ENCODE results near the gene GJB1. TPM values are rescaled to one million over a fixed set of nuclear protein-coding genes. Genes with fewer than 3 reads are reported as not detected.

The GJB1 gene
- total and polyA plus RNA-seq, 2 donors (not counting 1 experiment from before 2014, with no cell fraction given), result not detected

- H4K20me1 ChIP-seq (ENCODE audit: control insufficient read depth, extremely low read depth, insufficient read depth, low read length), result no peaks in the 10 kb centered on the region
- no peak overlapping the region for H3K27ac ChIP-seq (ENCODE audit: insufficient read depth, low read length)
- DNase-seq (ENCODE audit: low read depth in 2 of 2), result no peak
- no peak overlapping the region for H3K4me2 ChIP-seq (ENCODE audit: extremely low read depth, insufficient read depth, low read length)
- H2AFZ ChIP-seq (ENCODE audit: low read length), result no peak overlapping the region
- no peaks in the 10 kb centered on the region for H3K36me3 ChIP-seq (ENCODE audit: control insufficient read depth, insufficient read depth, low read length)
- H3K4me3 ChIP-seq (replicated peaks in 1 of 4; ENCODE audit: control extremely low read depth in 1 of 4, insufficient read depth in 1 of 4, low read depth in 3 of 4, low read length in 4 of 4), result no peak overlapping the region
- TF ChIP-seq EZH2 (IDR thresholded peaks at IDR 0.05; ENCODE audit: low read length, missing control alignments) (no peak), CTCF (conservative IDR thresholded peaks at IDR 0.05 in 1 of 2, IDR thresholded peaks at IDR 0.05 in 1 of 2; ENCODE audit: low read depth in 1 of 2, low read length in 2 of 2) (no peak)
- no peaks in the 10 kb centered on the region for H3K27me3 ChIP-seq (ENCODE audit: control insufficient read depth, insufficient read depth, low read length)
- no peaks in the 10 kb centered on the region for H3K9me3 ChIP-seq (ENCODE audit: control insufficient read depth, insufficient read depth, low read depth, low read length)
- H3K4me1 ChIP-seq (ENCODE audit: control insufficient read depth, extremely low read depth, insufficient read depth, low read length), result no peaks in the 10 kb centered on the region
- H3K9ac ChIP-seq (ENCODE audit: insufficient read depth, low read length), result no peak overlapping the region
- no peaks in the 10 kb centered on the region for H3K79me2 ChIP-seq (ENCODE audit: control insufficient read depth, insufficient read depth, low read length)
Measured at GRCh38 chrX:71224098-71224708, 1.2 kb downstream of the GJB1 start.

- Histone ChIP-seq H3K27me3 (ENCODE audit: control insufficient read depth, insufficient read depth, low read length) (no peaks in the 10 kb centered on the region), H4K20me1 (ENCODE audit: control insufficient read depth, extremely low read depth, insufficient read depth, low read length) (no peaks in the 10 kb centered on the region), H2AFZ (ENCODE audit: low read length) (no peak overlapping the region), H3K79me2 (ENCODE audit: control insufficient read depth, insufficient read depth, low read length) (no peaks in the 10 kb centered on the region), H3K36me3 (ENCODE audit: control insufficient read depth, insufficient read depth, low read length) (no peaks in the 10 kb centered on the region), H3K4me1 (ENCODE audit: control insufficient read depth, extremely low read depth, insufficient read depth, low read length) (no peaks in the 10 kb centered on the region), H3K27ac (ENCODE audit: insufficient read depth, low read length) (no peak overlapping the region), H3K4me2 (ENCODE audit: extremely low read depth, insufficient read depth, low read length) (no peak overlapping the region), H3K9ac (ENCODE audit: insufficient read depth, low read length) (no peak overlapping the region), H3K4me3 (replicated peaks in 1 of 4; ENCODE audit: control extremely low read depth in 1 of 4, insufficient read depth in 1 of 4, low read depth in 3 of 4, low read length in 4 of 4) (no peak overlapping the region), H3K9me3 (ENCODE audit: control insufficient read depth, insufficient read depth, low read depth, low read length) (no peaks in the 10 kb centered on the region)
- TF ChIP-seq EZH2 (IDR thresholded peaks at IDR 0.05; ENCODE audit: low read length, missing control alignments) (no peak), CTCF (conservative IDR thresholded peaks at IDR 0.05 in 1 of 2, IDR thresholded peaks at IDR 0.05 in 1 of 2; ENCODE audit: low read depth in 1 of 2, low read length in 2 of 2) (no peak)
- DNase-seq (ENCODE audit: low read depth in 2 of 2), result no peak
Measured at GRCh38 chrX:71225009-71225408, 2.0 kb downstream of the GJB1 start.

GRCh38 chrX:71225676-71226075, 2.7 kb downstream of the GJB1 start:
- TF ChIP-seq EZH2 (IDR thresholded peaks at IDR 0.05; ENCODE audit: low read length, missing control alignments), result no peak
- no peak for TF ChIP-seq CTCF (conservative IDR thresholded peaks at IDR 0.05 in 1 of 2, IDR thresholded peaks at IDR 0.05 in 1 of 2; ENCODE audit: low read depth in 1 of 2, low read length in 2 of 2)
- Histone ChIP-seq H3K4me3 (replicated peaks in 1 of 4; ENCODE audit: control extremely low read depth in 1 of 4, insufficient read depth in 1 of 4, low read depth in 3 of 4, low read length in 4 of 4) (no peak overlapping the region), H3K9ac (ENCODE audit: insufficient read depth, low read length) (no peak overlapping the region), H3K79me2 (ENCODE audit: control insufficient read depth, insufficient read depth, low read length) (no peaks in the 10 kb centered on the region), H4K20me1 (ENCODE audit: control insufficient read depth, extremely low read depth, insufficient read depth, low read length) (no peaks in the 10 kb centered on the region), H3K4me1 (ENCODE audit: control insufficient read depth, extremely low read depth, insufficient read depth, low read length) (no peaks in the 10 kb centered on the region), H3K27ac (ENCODE audit: insufficient read depth, low read length) (no peak overlapping the region), H3K36me3 (ENCODE audit: control insufficient read depth, insufficient read depth, low read length) (no peaks in the 10 kb centered on the region), H3K27me3 (ENCODE audit: control insufficient read depth, insufficient read depth, low read length) (no peaks in the 10 kb centered on the region), H3K4me2 (ENCODE audit: extremely low read depth, insufficient read depth, low read length) (no peak overlapping the region), H3K9me3 (ENCODE audit: control insufficient read depth, insufficient read depth, low read depth, low read length) (no peaks in the 10 kb centered on the region), H2AFZ (ENCODE audit: low read length) (no peak overlapping the region)
- no peak for DNase-seq (ENCODE audit: low read depth in 2 of 2)

Measured in fibroblast of lung (primary cell).